Peyer's patch (tissue), 4 donors: ENCODE data around the gene ZNF492.
"Not testable (repeated sequence)": the region's sequence is repeated elsewhere in the genome, so short reads cannot be mapped to it uniquely, and the experiment has no call there.

Experiments
- POLR2A ChIP-seq, 2 donors: fragments of 450-650 bp; IDR thresholded peaks; one replicate each; pipeline ENCODE4 v1.5.1; 2017; ENCODE audit warnings: antibody characterized with exemption in 2 of 2, mild to moderate bottlenecking in 2 of 2, moderate library complexity in 2 of 2
- TF ChIP-seq, protein P1 (sequence below), 6 experiments: fragments of 450-650 bp in 4 of 6; fragments of 200-600 bp in 2 of 6; sonication (generic) in 1 of 6; IDR thresholded peaks; one replicate each; pipeline ENCODE4 v1.5.1; 2017 to 2019; ENCODE audit warnings: antibody characterized with exemption in 6 of 6, mild to moderate bottlenecking in 3 of 6, moderate library complexity in 1 of 6

DNA sequence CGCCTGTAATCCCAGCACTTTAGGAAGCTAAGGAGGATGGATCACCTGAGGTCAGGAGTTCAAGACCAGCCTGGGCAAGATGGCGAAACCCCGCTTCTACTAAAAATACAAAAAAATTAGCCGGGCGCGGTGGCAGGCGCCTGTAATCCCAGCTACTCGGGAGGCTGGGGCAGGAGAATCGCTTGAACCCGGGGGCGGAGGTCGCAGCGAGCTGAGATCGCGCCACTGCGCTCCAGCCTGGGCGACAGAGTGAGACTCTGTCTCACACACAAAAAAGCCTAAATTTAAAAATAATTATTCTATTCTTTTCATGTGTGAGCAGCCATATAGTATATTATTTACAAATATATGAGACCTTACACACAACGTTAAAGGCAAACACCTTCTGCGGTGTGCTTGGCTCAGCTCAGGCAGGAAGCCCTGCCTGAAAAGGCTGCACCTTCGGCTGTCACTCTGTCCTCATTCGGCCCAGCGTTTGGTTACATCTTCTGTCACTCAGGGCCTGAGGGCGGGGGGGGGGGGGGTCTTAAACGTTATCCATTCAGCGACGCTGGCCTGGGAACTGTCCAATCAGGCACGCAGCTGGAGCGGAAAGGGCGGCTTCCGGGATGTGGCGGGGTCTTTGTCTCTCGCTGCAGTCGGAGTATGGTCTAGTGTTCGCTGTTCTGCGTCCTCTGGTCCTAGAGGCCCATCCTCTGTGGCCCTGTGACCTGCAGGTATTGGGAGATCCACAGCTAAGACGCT, at the start of gene ZNF492:
- TF ChIP-seq, protein P1, sequence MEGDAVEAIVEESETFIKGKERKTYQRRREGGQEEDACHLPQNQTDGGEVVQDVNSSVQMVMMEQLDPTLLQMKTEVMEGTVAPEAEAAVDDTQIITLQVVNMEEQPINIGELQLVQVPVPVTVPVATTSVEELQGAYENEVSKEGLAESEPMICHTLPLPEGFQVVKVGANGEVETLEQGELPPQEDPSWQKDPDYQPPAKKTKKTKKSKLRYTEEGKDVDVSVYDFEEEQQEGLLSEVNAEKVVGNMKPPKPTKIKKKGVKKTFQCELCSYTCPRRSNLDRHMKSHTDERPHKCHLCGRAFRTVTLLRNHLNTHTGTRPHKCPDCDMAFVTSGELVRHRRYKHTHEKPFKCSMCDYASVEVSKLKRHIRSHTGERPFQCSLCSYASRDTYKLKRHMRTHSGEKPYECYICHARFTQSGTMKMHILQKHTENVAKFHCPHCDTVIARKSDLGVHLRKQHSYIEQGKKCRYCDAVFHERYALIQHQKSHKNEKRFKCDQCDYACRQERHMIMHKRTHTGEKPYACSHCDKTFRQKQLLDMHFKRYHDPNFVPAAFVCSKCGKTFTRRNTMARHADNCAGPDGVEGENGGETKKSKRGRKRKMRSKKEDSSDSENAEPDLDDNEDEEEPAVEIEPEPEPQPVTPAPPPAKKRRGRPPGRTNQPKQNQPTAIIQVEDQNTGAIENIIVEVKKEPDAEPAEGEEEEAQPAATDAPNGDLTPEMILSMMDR (IDR thresholded peaks at IDR 0.05) = not testable (repeated sequence)
- TF ChIP-seq POLR2A (IDR thresholded peaks at IDR 0.05) = not testable (repeated sequence)
